Liver (tissue), 3 donors: ENCODE results near the gene INIP.

ENCODE experiments used
- ATF3 ChIP-seq: IDR thresholded peaks from 2 replicates; pipeline ENCODE4 v1.6.1; 2016; ENCODE audit warnings: antibody characterized with exemption
- EGR1 ChIP-seq, 2 donors: IDR thresholded peaks; 2 replicates each; pipeline ENCODE4 v1.6.1; 2016 to 2018; ENCODE audit warnings: antibody characterized with exemption in 2 of 2, low read depth in 2 of 2
- FOXA1 ChIP-seq: IDR thresholded peaks from 2 replicates; pipeline ENCODE4 v1.6.1; 2016; ENCODE audit warnings: antibody characterized with exemption
- GABPA ChIP-seq, 2 donors: IDR thresholded peaks in 1 of 2; conservative IDR thresholded peaks in 1 of 2; 2 replicates each; pipeline ENCODE4 v1.6.1; 2016; ENCODE audit warnings: antibody characterized with exemption in 2 of 2, mild to moderate bottlenecking in 1 of 2, moderate library complexity in 1 of 2
- HNF4G ChIP-seq: IDR thresholded peaks from 2 replicates; pipeline ENCODE4 v1.6.1; 2016; ENCODE audit warnings: antibody characterized with exemption
- JUND ChIP-seq, 2 donors: IDR thresholded peaks; 2 replicates each; pipeline ENCODE4 v1.6.1; 2016; ENCODE audit warnings: antibody characterized with exemption in 2 of 2
- RAD21 ChIP-seq, 2 donors: IDR thresholded peaks; 2 replicates each; pipeline ENCODE4 v1.6.1; 2016; ENCODE audit warnings: antibody characterized with exemption in 2 of 2, mild to moderate bottlenecking in 2 of 2
- RXRA ChIP-seq, 2 donors: IDR thresholded peaks; 2 replicates each; pipeline ENCODE4 v1.6.1; 2017 to 2018; ENCODE audit warnings: antibody characterized with exemption in 2 of 2, mild to moderate bottlenecking in 1 of 2
- SP1 ChIP-seq: IDR thresholded peaks from 2 replicates; pipeline ENCODE4 v1.6.1; 2018; ENCODE audit warnings: antibody characterized with exemption, mild to moderate bottlenecking
- TAF1 ChIP-seq: conservative IDR thresholded peaks from 2 replicates; pipeline ENCODE4 v1.6.1; 2016; ENCODE audit warnings: antibody characterized with exemption, mild to moderate bottlenecking
- YY1 ChIP-seq: IDR thresholded peaks from 2 replicates; pipeline ENCODE4 v1.6.1; 2016; ENCODE audit warnings: antibody characterized with exemption, mild to moderate bottlenecking
- ZBTB33 ChIP-seq: IDR thresholded peaks from 2 replicates; pipeline ENCODE4 v1.6.1; 2016; ENCODE audit warnings: antibody characterized with exemption
- TF ChIP-seq, protein P1 (sequence below): fragments of 150-350 bp; IDR thresholded peaks from 2 replicates; pipeline ENCODE4 v1.5.1; 2017; ENCODE audit warnings: improper control_type of control experiment, low read depth, low read length; ENCODE audit not compliant: missing input control
- TF ChIP-seq, protein P2 (sequence below): IDR thresholded peaks from 2 replicates; pipeline ENCODE4 v1.6.1; 2016; ENCODE audit warnings: antibody characterized with exemption
- donor health status: healthy.
- donor health status: healthy.

GRCh38 chr9:112719241-112719691 lies 1.3 kb upstream of the INIP start:
- TF ChIP-seq, protein P1, sequence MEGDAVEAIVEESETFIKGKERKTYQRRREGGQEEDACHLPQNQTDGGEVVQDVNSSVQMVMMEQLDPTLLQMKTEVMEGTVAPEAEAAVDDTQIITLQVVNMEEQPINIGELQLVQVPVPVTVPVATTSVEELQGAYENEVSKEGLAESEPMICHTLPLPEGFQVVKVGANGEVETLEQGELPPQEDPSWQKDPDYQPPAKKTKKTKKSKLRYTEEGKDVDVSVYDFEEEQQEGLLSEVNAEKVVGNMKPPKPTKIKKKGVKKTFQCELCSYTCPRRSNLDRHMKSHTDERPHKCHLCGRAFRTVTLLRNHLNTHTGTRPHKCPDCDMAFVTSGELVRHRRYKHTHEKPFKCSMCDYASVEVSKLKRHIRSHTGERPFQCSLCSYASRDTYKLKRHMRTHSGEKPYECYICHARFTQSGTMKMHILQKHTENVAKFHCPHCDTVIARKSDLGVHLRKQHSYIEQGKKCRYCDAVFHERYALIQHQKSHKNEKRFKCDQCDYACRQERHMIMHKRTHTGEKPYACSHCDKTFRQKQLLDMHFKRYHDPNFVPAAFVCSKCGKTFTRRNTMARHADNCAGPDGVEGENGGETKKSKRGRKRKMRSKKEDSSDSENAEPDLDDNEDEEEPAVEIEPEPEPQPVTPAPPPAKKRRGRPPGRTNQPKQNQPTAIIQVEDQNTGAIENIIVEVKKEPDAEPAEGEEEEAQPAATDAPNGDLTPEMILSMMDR, result no peak
- TF ChIP-seq GABPA (IDR thresholded peaks at IDR 0.05 in 1 of 2, conservative IDR thresholded peaks at IDR 0.05 in 1 of 2) (no peak), RXRA (IDR thresholded peaks at IDR 0.05) (no peak), RAD21 (IDR thresholded peaks at IDR 0.05) (no peak), FOXA1 (no peak), TAF1 (no peak), ZBTB33 (no peak), HNF4G (no peak), SP1 (no peak), YY1 (no peak), JUND (IDR thresholded peaks at IDR 0.05) (no peak), EGR1 (IDR thresholded peaks at IDR 0.05; ENCODE audit: low read depth in 2 of 2) (no peak), ATF3 (no peak)
- TF ChIP-seq, protein P2, sequence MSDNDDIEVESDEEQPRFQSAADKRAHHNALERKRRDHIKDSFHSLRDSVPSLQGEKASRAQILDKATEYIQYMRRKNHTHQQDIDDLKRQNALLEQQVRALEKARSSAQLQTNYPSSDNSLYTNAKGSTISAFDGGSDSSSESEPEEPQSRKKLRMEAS, result no peak
